Measurements from ENCODE around the gene CMPK1. TPM values are rescaled to one million over a fixed set of nuclear protein-coding genes. Genes with fewer than 3 reads are reported as not detected.
"Not testable (repeated sequence)": the region's sequence is repeated elsewhere in the genome, so short reads cannot be mapped to it uniquely, and the experiment has no call there.

The CMPK1 gene
- 71.6 TPM for total RNA-seq
- polyA plus RNA-seq: 112 TPM
- long read RNA-seq, donor 1, transcript CMPK1-203 (6 exons, 2,930 nt): major isoform, 5 of 5 reads
- long read RNA-seq, donor 1, partial matches to known transcripts: 0 of 5 reads
- long read RNA-seq, donor 1, other reads (novel, unspliced or antisense): 0 of 5 reads
- long read RNA-seq, donor 2, transcript CMPK1-203 (6 exons, 2,930 nt): major isoform, 78 of 112 reads
- long read RNA-seq, donor 2, partial matches to known transcripts: 31 of 112 reads
- long read RNA-seq, donor 2, other reads (novel, unspliced or antisense): 0 of 112 reads
- long read RNA-seq, donor 3, transcript CMPK1-203 (6 exons, 2,930 nt): major isoform, 50 of 50 reads
- long read RNA-seq, donor 3, partial matches to known transcripts: 0 of 50 reads
- long read RNA-seq, donor 3, other reads (novel, unspliced or antisense): 0 of 50 reads
- long read RNA-seq, donor 4, transcript CMPK1-203 (6 exons, 2,930 nt): major isoform, 15 of 15 reads
- long read RNA-seq, donor 4, partial matches to known transcripts: 0 of 15 reads
- long read RNA-seq, donor 4, other reads (novel, unspliced or antisense): 0 of 15 reads
- long read RNA-seq, donor 5, transcript CMPK1-203 (6 exons, 2,930 nt): major isoform, 70 of 70 reads
- long read RNA-seq, donor 5, partial matches to known transcripts: 0 of 70 reads
- long read RNA-seq, donor 5, other reads (novel, unspliced or antisense): 0 of 70 reads
- long read RNA-seq, donor 6, transcript CMPK1-203 (6 exons, 2,930 nt): major isoform, 24 of 24 reads
- long read RNA-seq, donor 6, partial matches to known transcripts: 0 of 24 reads
- long read RNA-seq, donor 6, other reads (novel, unspliced or antisense): 0 of 24 reads
- long read RNA-seq, donor 7, transcript CMPK1-203 (6 exons, 2,930 nt): major isoform, 44 of 44 reads
- long read RNA-seq, donor 7, partial matches to known transcripts: 0 of 44 reads
- long read RNA-seq, donor 7, other reads (novel, unspliced or antisense): 0 of 44 reads
- long read RNA-seq, donor 8, transcript CMPK1-203 (6 exons, 2,930 nt): major isoform, 19 of 25 reads
- long read RNA-seq, donor 8, partial matches to known transcripts: 6 of 25 reads
- long read RNA-seq, donor 8, other reads (novel, unspliced or antisense): 0 of 25 reads
- long read RNA-seq, donor 9, transcript CMPK1-203 (6 exons, 2,930 nt): major isoform, 26 of 27 reads
- long read RNA-seq, donor 9, partial matches to known transcripts: 0 of 27 reads
- long read RNA-seq, donor 9, other reads (novel, unspliced or antisense): 0 of 27 reads
- long read RNA-seq, donor 10, transcript CMPK1-203 (6 exons, 2,930 nt): major isoform, 41 of 42 reads
- long read RNA-seq, donor 10, partial matches to known transcripts: 0 of 42 reads
- long read RNA-seq, donor 10, other reads (novel, unspliced or antisense): 0 of 42 reads

GRCh38 chr1:47333578-47333921 lies at the start of gene CMPK1:
Gene CMPK1 (plus strand): TSS chr1:47333790. CDS start chr1:47333946, 156 bp downstream.
- no peaks in the 10 kb centered on the region for H3K36me3 ChIP-seq (ENCODE audit: control insufficient read depth in 2 of 2, insufficient read depth in 2 of 2, low read length in 1 of 2)
- H3K4me1 ChIP-seq (ENCODE audit: control insufficient read depth in 2 of 2, insufficient read depth in 2 of 2, low read length in 2 of 2): peaks cover 3 to 10% of the 10 kb centered on the region in 2 donors
- WGBS: under 1% methylated on average over 38 of the region's 40 CpGs
- H3K27me3 ChIP-seq (ENCODE audit: control insufficient read depth in 2 of 2, insufficient read depth in 1 of 2, low read length in 1 of 2): no peaks in the 10 kb centered on the region
- peak within 1 kb of the TSS; percentile 89 to 98 for H3K27ac ChIP-seq (ENCODE audit: low read depth in 1 of 2, low read length in 1 of 2)
- peak within 1 kb of the TSS; percentile 74 to 87 for H3K4me3 ChIP-seq (ENCODE audit: low read length in 2 of 2)
- peak in 8 of 9 donors; percentile 37 to 78 (median 54) for DNase-seq (ENCODE audit: low read depth in 6 of 9, low spot score in 9 of 9)
- no peaks in the 10 kb centered on the region for H3K9me3 ChIP-seq (ENCODE audit: control insufficient read depth in 2 of 2, insufficient read depth in 1 of 2, low read length in 1 of 2)

- peaks cover 21 to 41% of the 10 kb centered on the region in 2 donors for H3K36me3 ChIP-seq (ENCODE audit: control insufficient read depth in 2 of 2, insufficient read depth in 2 of 2, low read length in 1 of 2)
- 80% methylated on average over 4 of the region's 4 CpGs for WGBS
- H3K27ac ChIP-seq (ENCODE audit: low read depth in 1 of 2, low read length in 1 of 2); H3K4me3 ChIP-seq (ENCODE audit: low read length in 2 of 2); H3K27me3 ChIP-seq (ENCODE audit: control insufficient read depth in 2 of 2, insufficient read depth in 1 of 2, low read length in 1 of 2); H3K4me1 ChIP-seq (ENCODE audit: control insufficient read depth in 2 of 2, insufficient read depth in 2 of 2, low read length in 2 of 2); H3K9me3 ChIP-seq (ENCODE audit: control insufficient read depth in 2 of 2, insufficient read depth in 1 of 2, low read length in 1 of 2); DNase-seq (ENCODE audit: low read depth in 6 of 9, low spot score in 9 of 9): not testable (repeated sequence)
Measured at GRCh38 chr1:47288116-47288515, 45.5 kb upstream of the CMPK1 start.

GRCh38 chr1:47294863-47295262 lies 38.7 kb upstream of the CMPK1 start:
- H3K4me1 ChIP-seq (ENCODE audit: control insufficient read depth in 2 of 2, insufficient read depth in 2 of 2, low read length in 2 of 2); H3K4me3 ChIP-seq (ENCODE audit: low read length in 2 of 2); H3K27me3 ChIP-seq (ENCODE audit: control insufficient read depth in 2 of 2, insufficient read depth in 1 of 2, low read length in 1 of 2); DNase-seq (ENCODE audit: low read depth in 6 of 9, low spot score in 9 of 9); H3K27ac ChIP-seq (ENCODE audit: low read depth in 1 of 2, low read length in 1 of 2); H3K9me3 ChIP-seq (ENCODE audit: control insufficient read depth in 2 of 2, insufficient read depth in 1 of 2, low read length in 1 of 2): not testable (repeated sequence)
- WGBS: 98% methylated on average over 6 of the region's 6 CpGs
- H3K36me3 ChIP-seq (ENCODE audit: control insufficient read depth in 2 of 2, insufficient read depth in 2 of 2, low read length in 1 of 2): peaks cover 15 to 39% of the 10 kb centered on the region in 2 donors

GRCh38 chr1:47295579-47295978 lies 38.0 kb upstream of the CMPK1 start:
- no peak for DNase-seq (ENCODE audit: low read depth in 6 of 9, low spot score in 9 of 9)
- peaks cover 13 to 41% of the 10 kb centered on the region in 2 donors for H3K36me3 ChIP-seq (ENCODE audit: control insufficient read depth in 2 of 2, insufficient read depth in 2 of 2, low read length in 1 of 2)

GRCh38 chr1:47298025-47298699 lies 35.4 kb upstream of the CMPK1 start:
- no peaks in the 10 kb centered on the region for H3K4me1 ChIP-seq (ENCODE audit: control insufficient read depth in 2 of 2, insufficient read depth in 2 of 2, low read length in 2 of 2)
- no peaks in the 10 kb centered on the region for H3K9me3 ChIP-seq (ENCODE audit: control insufficient read depth in 2 of 2, insufficient read depth in 1 of 2, low read length in 1 of 2)
- DNase-seq (ENCODE audit: low read depth in 6 of 9, low spot score in 9 of 9): no peak
- H3K27ac ChIP-seq (ENCODE audit: low read depth in 1 of 2, low read length in 1 of 2): no peak overlapping the region
- H3K36me3 ChIP-seq (ENCODE audit: control insufficient read depth in 2 of 2, insufficient read depth in 2 of 2, low read length in 1 of 2): peaks cover 18 to 59% of the 10 kb centered on the region in 2 donors
- no peaks in the 10 kb centered on the region for H3K27me3 ChIP-seq (ENCODE audit: control insufficient read depth in 2 of 2, insufficient read depth in 1 of 2, low read length in 1 of 2)
- H3K4me3 ChIP-seq (ENCODE audit: low read length in 2 of 2): no peak overlapping the region

More at GRCh38 chr1:47295579-47295978, 38.0 kb upstream of the CMPK1 start:
- 98% methylated on average over 2 of the region's 2 CpGs for WGBS
- H3K4me1 ChIP-seq (ENCODE audit: control insufficient read depth in 2 of 2, insufficient read depth in 2 of 2, low read length in 2 of 2): no peaks in the 10 kb centered on the region
- no peak overlapping the region for H3K27ac ChIP-seq (ENCODE audit: low read depth in 1 of 2, low read length in 1 of 2)
- no peaks in the 10 kb centered on the region for H3K9me3 ChIP-seq (ENCODE audit: control insufficient read depth in 2 of 2, insufficient read depth in 1 of 2, low read length in 1 of 2)
- H3K4me3 ChIP-seq (ENCODE audit: low read length in 2 of 2): no peak overlapping the region
- H3K27me3 ChIP-seq (ENCODE audit: control insufficient read depth in 2 of 2, insufficient read depth in 1 of 2, low read length in 1 of 2): no peaks in the 10 kb centered on the region

- no peak for DNase-seq (ENCODE audit: low read depth in 6 of 9, low spot score in 9 of 9)
Measured at GRCh38 chr1:47302472-47302871, 31.1 kb upstream of the CMPK1 start.

GRCh38 chr1:47309427-47309826 lies 24.2 kb upstream of the CMPK1 start:
- Histone ChIP-seq H3K4me3 (ENCODE audit: low read length in 2 of 2) (no peak overlapping the region), H3K27ac (ENCODE audit: low read depth in 1 of 2, low read length in 1 of 2) (no peak overlapping the region), H3K27me3 (ENCODE audit: control insufficient read depth in 2 of 2, insufficient read depth in 1 of 2, low read length in 1 of 2) (no peaks in the 10 kb centered on the region), H3K4me1 (ENCODE audit: control insufficient read depth in 2 of 2, insufficient read depth in 2 of 2, low read length in 2 of 2) (peaks cover 3 to 9% of the 10 kb centered on the region in 2 donors), H3K9me3 (ENCODE audit: control insufficient read depth in 2 of 2, insufficient read depth in 1 of 2, low read length in 1 of 2) (no peaks in the 10 kb centered on the region), H3K36me3 (ENCODE audit: control insufficient read depth in 2 of 2, insufficient read depth in 2 of 2, low read length in 1 of 2) (peaks cover 7 to 26% of the 10 kb centered on the region in 2 donors)
- WGBS: 98% methylated on average over 4 of the region's 4 CpGs
- DNase-seq (ENCODE audit: low read depth in 6 of 9, low spot score in 9 of 9): no peak

More at GRCh38 chr1:47302472-47302871, 31.1 kb upstream of the CMPK1 start:
- no peaks in the 10 kb centered on the region for H3K27me3 ChIP-seq (ENCODE audit: control insufficient read depth in 2 of 2, insufficient read depth in 1 of 2, low read length in 1 of 2)
- no peaks in the 10 kb centered on the region for H3K4me1 ChIP-seq (ENCODE audit: control insufficient read depth in 2 of 2, insufficient read depth in 2 of 2, low read length in 2 of 2)
- no peaks in the 10 kb centered on the region for H3K9me3 ChIP-seq (ENCODE audit: control insufficient read depth in 2 of 2, insufficient read depth in 1 of 2, low read length in 1 of 2)
- no peak overlapping the region for H3K27ac ChIP-seq (ENCODE audit: low read depth in 1 of 2, low read length in 1 of 2)
- peaks cover 19 to 58% of the 10 kb centered on the region in 2 donors for H3K36me3 ChIP-seq (ENCODE audit: control insufficient read depth in 2 of 2, insufficient read depth in 2 of 2, low read length in 1 of 2)
- no peak overlapping the region for H3K4me3 ChIP-seq (ENCODE audit: low read length in 2 of 2)
- WGBS: 98% methylated on average over 2 of the region's 2 CpGs

Data from thymus (tissue), 14 donors.